Keratinocyte (primary cell): ENCODE results near the gene PHACTR1. TPM values are rescaled to one million over a fixed set of nuclear protein-coding genes. Genes with fewer than 3 reads are reported as not detected.

Experiments
- DNase-seq: peaks from one replicate; pipeline ENCODE4 v3.0.0-alpha.2; 2011; ENCODE audit warnings: low read depth, missing footprints, low spot score
- FAIRE-seq: peaks from 2 replicates; lab custom pipeline; 2011; peaks lifted over from hg19 to GRCh38; lab: Jason Lieb, UNC
- H2AFZ ChIP-seq: 2 replicates; pipeline ENCODE4 v1.6.0; 2012; ENCODE audit warnings: low read length, control low read depth, inconsistent platforms; ENCODE audit not compliant: control insufficient read depth
- H3K27ac ChIP-seq: 2 replicates; pipeline ENCODE4 v1.5.1; 2011; ENCODE audit warnings: low read length; ENCODE audit not compliant: control insufficient read depth, insufficient read depth
- H3K27me3 ChIP-seq: 3 replicates; pipeline ENCODE4 v1.6.0; 2011; ENCODE audit warnings: low read length; ENCODE audit not compliant: control insufficient read depth, insufficient read depth; ENCODE audit errors: extremely low read depth
- H3K36me3 ChIP-seq, 2 experiments: 2 replicates in 1 of 2; 3 replicates in 1 of 2; pipeline ENCODE4 v1.5.1; 2011; ENCODE audit warnings: low read length in 2 of 2, mild to moderate bottlenecking in 1 of 2; ENCODE audit not compliant: control insufficient read depth in 2 of 2, insufficient read depth in 2 of 2; ENCODE audit errors: extremely low read depth in 1 of 2
- H3K4me1 ChIP-seq: 3 replicates; pipeline ENCODE4 v1.5.1; 2011; ENCODE audit warnings: low read length; ENCODE audit not compliant: control insufficient read depth, insufficient read depth; ENCODE audit errors: extremely low read depth
- H3K4me2 ChIP-seq: 3 replicates; pipeline ENCODE4 v1.6.0; 2011; ENCODE audit warnings: low read depth, low read length; ENCODE audit not compliant: control insufficient read depth, insufficient read depth; ENCODE audit errors: extremely low read depth
- H3K4me3 ChIP-seq, 3 experiments: fragments of 200-600 bp in 1 of 3; sonication (generic) in 1 of 3; 2 replicates in 2 of 3; 3 replicates in 1 of 3; pipeline ENCODE4 v1.5.1; 2011 to 2016; ENCODE audit warnings: low read length in 3 of 3, mild to moderate bottlenecking in 3 of 3, control low read depth in 2 of 3, inconsistent platforms in 1 of 3, low read depth in 1 of 3, mixed read lengths in 1 of 3, mixed run types in 1 of 3, moderate library complexity in 1 of 3; ENCODE audit not compliant: control insufficient read depth in 2 of 3, insufficient read depth in 2 of 3; ENCODE audit errors: extremely low read depth in 1 of 3
- H3K79me2 ChIP-seq: 2 replicates; pipeline ENCODE4 v1.6.0; 2012; ENCODE audit warnings: low read length; ENCODE audit not compliant: control insufficient read depth, insufficient read depth
- H3K9ac ChIP-seq: 3 replicates; pipeline ENCODE4 v1.6.0; 2011; ENCODE audit warnings: low read length; ENCODE audit not compliant: control insufficient read depth, insufficient read depth; ENCODE audit errors: extremely low read depth
- H3K9me1 ChIP-seq: 3 replicates; pipeline ENCODE4 v1.6.0; 2011; ENCODE audit warnings: low read length; ENCODE audit not compliant: control insufficient read depth, insufficient read depth; ENCODE audit errors: extremely low read depth
- H3K9me3 ChIP-seq: 2 replicates; pipeline ENCODE4 v1.5.1; 2012; ENCODE audit warnings: low read depth, low read length; ENCODE audit not compliant: control insufficient read depth
- H4K20me1 ChIP-seq: 3 replicates; pipeline ENCODE4 v1.6.0; 2011; ENCODE audit warnings: low read length; ENCODE audit not compliant: control insufficient read depth, insufficient read depth; ENCODE audit errors: extremely low read depth
- EZH2 ChIP-seq: IDR thresholded peaks from one replicate; pipeline ENCODE4 v1.6.1; 2012; ENCODE audit warnings: inconsistent platforms, mild to moderate bottlenecking, low read length, moderate library complexity
- dilution Hi-C: fragments of 300-500 bp; cut with MboI; formaldehyde crosslinking; loops from one replicate; pipeline ENCODE4 v1.7.0; 2020; ENCODE audit warnings: low sequenced_read_pairs; ENCODE audit not compliant: extremely low pct_ligation_motif_present
- polyA plus RNA-seq, 5 experiments: library from polyadenylated mRNA; depleted of rRNA in 3 of 5; stranded (reverse) in 3 of 5; stranded (forward) in 1 of 5; unstranded in 1 of 5; fragments of >200 nt; gene quantifications; 1 replicate in 1 of 5; 2 replicates in 3 of 5; 3 replicates in 1 of 5; pipeline versions ENCODE4 v1.2.1 to v1.2.3, GENCODE V29; 2011 to 2012; ENCODE audit warnings: missing spikeins in 2 of 5, low read depth in 1 of 5, low replicate concordance in 1 of 5
- TF ChIP-seq, protein P1 (sequence below), 3 experiments: IDR thresholded peaks in 1 of 3; conservative IDR thresholded peaks in 1 of 3; optimal IDR thresholded peaks in 1 of 3; 2 replicates in 2 of 3; 3 replicates in 1 of 3; pipeline versions ENCODE3 to v1.5.1; 2011; ENCODE audit warnings: low read length in 3 of 3, mild to moderate bottlenecking in 3 of 3, moderate library complexity in 2 of 3, control low read depth in 1 of 3, inconsistent platforms in 1 of 3; ENCODE audit not compliant: insufficient read depth in 2 of 3; ENCODE audit errors: extremely low read depth in 1 of 3

Gene PHACTR1
- polyA plus RNA-seq, 1 donor (not counting 4 experiments of a cell fraction or from before 2014, with no cell fraction given), result 0.22 TPM

DNA sequence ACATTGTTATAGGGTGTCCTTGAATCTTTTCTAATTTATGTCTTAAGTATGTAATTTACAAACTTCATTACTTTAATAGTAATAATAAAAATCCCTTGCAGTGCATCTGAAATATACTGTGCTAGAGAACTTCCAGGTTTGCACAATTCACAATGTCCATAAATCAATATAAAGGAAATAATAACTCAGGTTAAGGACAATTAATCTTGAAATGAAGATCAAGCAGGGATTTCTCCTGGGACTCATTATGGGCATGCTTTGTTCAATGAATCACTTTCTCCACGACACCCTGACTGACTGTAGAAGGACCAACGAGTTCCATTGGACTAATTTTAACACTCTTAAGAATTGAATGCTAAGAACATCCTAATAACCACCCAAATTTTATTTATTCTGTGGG, 110.0 kb downstream of the PHACTR1 start:
- FAIRE-seq (no peak), DNase-seq (no peak)
- Histone ChIP-seq H3K36me3 (no peaks in the 10 kb centered on the region), H2AFZ (no peak overlapping the region), H4K20me1 (no peaks in the 10 kb centered on the region), H3K9me1 (no peaks in the 10 kb centered on the region), H3K79me2 (no peaks in the 10 kb centered on the region), H3K9ac (no peak overlapping the region), H3K4me3 (no peak overlapping the region), H3K4me2 (no peak overlapping the region), H3K4me1 (no peaks in the 10 kb centered on the region), H3K27ac (no peak overlapping the region), H3K9me3 (no peaks in the 10 kb centered on the region), H3K27me3 (no peaks in the 10 kb centered on the region)
- dilution Hi-C loops, result no loop called here
- no peak for TF ChIP-seq EZH2
- TF ChIP-seq, protein P1, sequence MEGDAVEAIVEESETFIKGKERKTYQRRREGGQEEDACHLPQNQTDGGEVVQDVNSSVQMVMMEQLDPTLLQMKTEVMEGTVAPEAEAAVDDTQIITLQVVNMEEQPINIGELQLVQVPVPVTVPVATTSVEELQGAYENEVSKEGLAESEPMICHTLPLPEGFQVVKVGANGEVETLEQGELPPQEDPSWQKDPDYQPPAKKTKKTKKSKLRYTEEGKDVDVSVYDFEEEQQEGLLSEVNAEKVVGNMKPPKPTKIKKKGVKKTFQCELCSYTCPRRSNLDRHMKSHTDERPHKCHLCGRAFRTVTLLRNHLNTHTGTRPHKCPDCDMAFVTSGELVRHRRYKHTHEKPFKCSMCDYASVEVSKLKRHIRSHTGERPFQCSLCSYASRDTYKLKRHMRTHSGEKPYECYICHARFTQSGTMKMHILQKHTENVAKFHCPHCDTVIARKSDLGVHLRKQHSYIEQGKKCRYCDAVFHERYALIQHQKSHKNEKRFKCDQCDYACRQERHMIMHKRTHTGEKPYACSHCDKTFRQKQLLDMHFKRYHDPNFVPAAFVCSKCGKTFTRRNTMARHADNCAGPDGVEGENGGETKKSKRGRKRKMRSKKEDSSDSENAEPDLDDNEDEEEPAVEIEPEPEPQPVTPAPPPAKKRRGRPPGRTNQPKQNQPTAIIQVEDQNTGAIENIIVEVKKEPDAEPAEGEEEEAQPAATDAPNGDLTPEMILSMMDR (optimal IDR thresholded peaks at IDR 0.05 in 1 of 3, IDR thresholded peaks at IDR 0.05 in 1 of 3, conservative IDR thresholded peaks at IDR 0.05 in 1 of 3; ENCODE audit: extremely low read depth in 1 of 3, insufficient read depth in 2 of 3, low read length in 3 of 3), result no peak

DNA sequence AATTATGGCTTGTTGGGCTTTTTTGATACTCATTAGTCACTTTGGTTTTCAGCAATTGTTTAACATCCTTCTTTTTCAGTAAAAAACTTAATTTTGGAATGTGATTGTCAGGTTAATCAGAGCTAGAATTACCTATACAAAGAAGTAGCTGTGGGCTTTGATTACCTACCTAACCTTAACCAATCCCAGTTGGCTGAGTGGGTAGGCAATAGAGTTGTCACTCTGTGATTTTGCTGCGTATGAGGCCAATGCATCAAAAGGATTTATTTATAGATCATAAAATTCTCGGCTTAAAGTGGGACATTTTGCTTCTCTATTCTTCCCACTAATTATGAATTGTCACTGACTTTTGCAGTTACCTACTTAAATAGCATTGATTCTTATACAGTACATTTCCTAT, 111.4 kb downstream of the PHACTR1 start:
- H3K9ac ChIP-seq, result no peak overlapping the region
- DNase-seq (no peak), FAIRE-seq (no peak)
- TF ChIP-seq, protein P1 (optimal IDR thresholded peaks at IDR 0.05 in 1 of 3, IDR thresholded peaks at IDR 0.05 in 1 of 3, conservative IDR thresholded peaks at IDR 0.05 in 1 of 3; ENCODE audit: extremely low read depth in 1 of 3, insufficient read depth in 2 of 3, low read length in 3 of 3), result no peak
- TF ChIP-seq EZH2, result no peak
- H3K9me3 ChIP-seq, result no peaks in the 10 kb centered on the region
- no peak overlapping the region for H3K4me3 ChIP-seq
- no peaks in the 10 kb centered on the region for H3K79me2 ChIP-seq
- H3K27ac ChIP-seq, result no peak overlapping the region
- dilution Hi-C loops, result no loop called here
- no peak overlapping the region for H3K4me2 ChIP-seq
- no peak overlapping the region for H2AFZ ChIP-seq
- H3K9me1 ChIP-seq, result no peaks in the 10 kb centered on the region
- no peaks in the 10 kb centered on the region for H3K4me1 ChIP-seq
- H4K20me1 ChIP-seq, result no peaks in the 10 kb centered on the region
- H3K27me3 ChIP-seq, result no peaks in the 10 kb centered on the region
- no peaks in the 10 kb centered on the region for H3K36me3 ChIP-seq
